Measurements from ENCODE around the gene ERLIN1. TPM values are rescaled to one million over a fixed set of nuclear protein-coding genes. Genes with fewer than 3 reads are reported as not detected.
A peak's percentile ranks its signal among the peaks of the same experiment; 100 is the strongest.

The ERLIN1 gene
- total RNA-seq (2021; ENCODE audit: unreplicated experiment) (79.8 TPM), Bru-seq, nascent RNA (percentile 92 among the genes with signal in this experiment), BruChase-seq, experiment 1, labeled RNA remaining after a 2-hour chase (percentile 90 among the genes with signal in this experiment), BruChase-seq, experiment 2, labeled RNA remaining after a 6-hour chase (percentile 92 among the genes with signal in this experiment)
- 56.4 TPM for polyA plus RNA-seq (2012; ENCODE audit: insufficient read length)
- long read RNA-seq, full-length matches to known transcripts = 170 of 257 reads
- long read RNA-seq, partial matches to known transcripts = 40 of 257 reads
- long read RNA-seq, other reads (novel, unspliced or antisense) = 47 of 257 reads

GRCh38 chr10:100185364-100186252 is at the start of gene ERLIN1:
Gene ERLIN1, minus strand, starts transcription at chr10:100186029. Its CDS starts 403 bp downstream, at chr10:100185626.
- intact Hi-C loops (cut with micrococcal nuclease; ENCODE audit: unreplicated experiment) = loop anchor here (10.0 kb wide), 1 partner anchor 341 kb away; no protein-coding TSS in a partner anchor
- Histone ChIP-seq H3K27me3 (ENCODE audit: control insufficient read depth, insufficient read depth, low read length) (no peaks in the 10 kb centered on the region), H3K9me3 (ENCODE audit: control insufficient read depth, insufficient read depth, low read depth, low read length) (no peaks in the 10 kb centered on the region), H3K36me3 (ENCODE audit: control insufficient read depth, insufficient read depth, low read length) (peaks cover 61% of the 10 kb centered on the region), H3K4me3 (ENCODE audit: low read depth in 2 of 2, low read length in 2 of 2) (peak within 1 kb of the TSS; percentile 90 to 97), H3K4me1 (ENCODE audit: control insufficient read depth, insufficient read depth, low read length) (peaks cover 27% of the 10 kb centered on the region), H3K27ac (ENCODE audit: low read length) (peak within 1 kb of the TSS; percentile 98)
- ATAC-seq (peak; percentile 97), DNase-seq (ENCODE audit: low read depth, low spot score) (peak; percentile 64)
- in situ Hi-C loops (cut with HindIII; ENCODE audit: low pct_unique_long_range_greater_than_20kb, low sequenced_read_pairs) = no loop called here
- POLR2A ChIA-PET = no interaction called here
- CTCF ChIA-PET = interaction anchor here (0.7 kb wide), 1 partner anchor 140 kb away, joined by 5 read pairs; no protein-coding TSS in a partner anchor
- peak; percentile 83; the same call in 1 of the 2 replicates for TF ChIP-seq SIN3A (IDR thresholded peaks at IDR 0.05; ENCODE audit: borderline replicate concordance, insufficient read depth, low read depth, low read length)
- no peak for TF ChIP-seq REST (IDR thresholded peaks at IDR 0.05; ENCODE audit: insufficient read depth in 1 of 2, low read depth in 2 of 2, low read length in 1 of 2)
- TF ChIP-seq CTCF (IDR thresholded peaks at IDR 0.05) = no peak
- peak; percentile 86 for TF ChIP-seq POLR2AphosphoS5 (IDR thresholded peaks at IDR 0.05; ENCODE audit: low read depth, low read length)
- peak; percentile 73 for TF ChIP-seq TCF7L2 (IDR thresholded peaks at IDR 0.05; ENCODE audit: low read depth, low read length)
- TSS peak; percentile 71 for BruUV-seq (replicated peaks)

- TF ChIP-seq REST (IDR thresholded peaks at IDR 0.05; ENCODE audit: insufficient read depth in 1 of 2, low read depth in 2 of 2, low read length in 1 of 2) = no peak
- TF ChIP-seq POLR2AphosphoS5 (IDR thresholded peaks at IDR 0.05; ENCODE audit: low read depth, low read length) = no peak
- no peak for TF ChIP-seq TCF7L2 (IDR thresholded peaks at IDR 0.05; ENCODE audit: low read depth, low read length)
- no peak for TF ChIP-seq CTCF (IDR thresholded peaks at IDR 0.05)
- no peak for TF ChIP-seq SIN3A (IDR thresholded peaks at IDR 0.05; ENCODE audit: borderline replicate concordance, insufficient read depth, low read depth, low read length)
- ATAC-seq = no peak
- ChIA-PET POLR2A (no interaction called here), CTCF (no interaction called here)
- Histone ChIP-seq H3K27me3 (ENCODE audit: control insufficient read depth, insufficient read depth, low read length) (no peaks in the 10 kb centered on the region), H3K9me3 (ENCODE audit: control insufficient read depth, insufficient read depth, low read depth, low read length) (no peaks in the 10 kb centered on the region), H3K4me3 (ENCODE audit: low read depth in 2 of 2, low read length in 2 of 2) (no peak overlapping the region), H3K36me3 (ENCODE audit: control insufficient read depth, insufficient read depth, low read length) (peaks cover 11% of the 10 kb centered on the region), H3K27ac (ENCODE audit: low read length) (no peak overlapping the region), H3K4me1 (ENCODE audit: control insufficient read depth, insufficient read depth, low read length) (peaks cover 8% of the 10 kb centered on the region)
- intact Hi-C loops (cut with micrococcal nuclease; ENCODE audit: unreplicated experiment) (no loop called here), in situ Hi-C loops (cut with HindIII; ENCODE audit: low pct_unique_long_range_greater_than_20kb, low sequenced_read_pairs) (no loop called here)
- BruUV-seq (replicated peaks) = no TSS peak
- no peak for DNase-seq (ENCODE audit: low read depth, low spot score)
These were observed 46.3 kb upstream of the ERLIN1 start for GRCh38 chr10:100232101-100232500.
